ENCODE measurements around the gene PDE1C.

DNA sequence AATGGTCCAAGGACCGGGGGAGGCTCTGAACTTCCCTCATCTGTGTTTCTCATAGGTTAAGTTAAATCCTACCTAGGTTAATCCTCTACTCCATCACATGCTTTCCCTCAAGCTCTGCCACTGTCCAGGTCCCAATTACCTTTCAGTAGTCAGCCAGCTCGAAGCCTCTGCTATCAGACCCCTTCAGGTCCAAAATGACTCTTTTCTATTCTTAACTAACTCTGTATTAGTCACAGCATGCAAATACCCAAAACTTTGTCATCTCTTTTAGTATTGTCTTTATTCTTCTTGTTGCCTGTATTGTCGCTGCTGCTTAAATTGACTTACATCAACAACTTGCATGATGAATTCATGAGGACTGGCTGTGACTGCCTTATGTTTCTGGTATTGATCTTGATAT lies 367.9 kb downstream of the PDE1C start:
- TF ChIP-seq, protein P1, sequence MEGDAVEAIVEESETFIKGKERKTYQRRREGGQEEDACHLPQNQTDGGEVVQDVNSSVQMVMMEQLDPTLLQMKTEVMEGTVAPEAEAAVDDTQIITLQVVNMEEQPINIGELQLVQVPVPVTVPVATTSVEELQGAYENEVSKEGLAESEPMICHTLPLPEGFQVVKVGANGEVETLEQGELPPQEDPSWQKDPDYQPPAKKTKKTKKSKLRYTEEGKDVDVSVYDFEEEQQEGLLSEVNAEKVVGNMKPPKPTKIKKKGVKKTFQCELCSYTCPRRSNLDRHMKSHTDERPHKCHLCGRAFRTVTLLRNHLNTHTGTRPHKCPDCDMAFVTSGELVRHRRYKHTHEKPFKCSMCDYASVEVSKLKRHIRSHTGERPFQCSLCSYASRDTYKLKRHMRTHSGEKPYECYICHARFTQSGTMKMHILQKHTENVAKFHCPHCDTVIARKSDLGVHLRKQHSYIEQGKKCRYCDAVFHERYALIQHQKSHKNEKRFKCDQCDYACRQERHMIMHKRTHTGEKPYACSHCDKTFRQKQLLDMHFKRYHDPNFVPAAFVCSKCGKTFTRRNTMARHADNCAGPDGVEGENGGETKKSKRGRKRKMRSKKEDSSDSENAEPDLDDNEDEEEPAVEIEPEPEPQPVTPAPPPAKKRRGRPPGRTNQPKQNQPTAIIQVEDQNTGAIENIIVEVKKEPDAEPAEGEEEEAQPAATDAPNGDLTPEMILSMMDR (IDR thresholded peaks at IDR 0.05; ENCODE audit: low read depth, low read length): no peak
- TF ChIP-seq EZH2phosphoT487 (IDR thresholded peaks at IDR 0.05; ENCODE audit: low read depth): no peak

Measured in OCI-LY3 (cell line).